ENCODE data around the gene ISYNA1. TPM values are rescaled to one million over a fixed set of nuclear protein-coding genes. Genes with fewer than 3 reads are reported as not detected.
A peak's percentile ranks its signal among the peaks of the same experiment; 100 is the strongest.

ISYNA1 gene
- total and polyA plus RNA-seq, 2 of the 8 experiments (the other 6 are each of a cell fraction or from before 2014, with no cell fraction given): 207 to 264 TPM

DNA sequence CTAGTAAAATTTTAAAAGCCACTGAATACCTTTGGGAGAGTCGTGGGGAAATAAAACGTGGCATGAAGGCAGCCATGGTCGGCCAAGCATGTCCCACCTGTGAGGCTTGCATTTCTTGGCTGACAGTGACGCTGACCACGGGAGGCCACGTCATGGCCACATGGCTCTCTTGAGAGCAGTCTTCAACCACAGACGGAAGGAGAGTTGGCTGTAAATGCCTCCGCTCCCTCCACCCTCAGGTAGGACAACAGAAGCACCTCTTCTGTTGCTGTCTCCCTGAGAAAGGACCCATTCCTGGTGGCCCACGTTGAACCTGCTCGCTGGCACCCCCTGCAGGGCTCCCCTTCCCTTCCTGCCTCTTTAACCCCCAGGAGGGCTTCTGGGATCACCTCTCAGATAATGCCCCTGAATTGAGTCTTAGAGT, 29.9 kb downstream of the ISYNA1 start:
- POLR2A ChIA-PET (ENCODE audit: partially characterized antibody): no interaction called here
- no peak for FAIRE-seq
- TF ChIP-seq PHF8 (conservative IDR thresholded peaks at IDR 0.05; ENCODE audit: low read depth, low read length) (no peak), RAD21 (IDR thresholded peaks at IDR 0.05 in 1 of 2, conservative IDR thresholded peaks at IDR 0.05 in 1 of 2; ENCODE audit: low read depth in 2 of 2, low read length in 2 of 2) (peak; percentile 62 to 69), RXRA (IDR thresholded peaks at IDR 0.05; ENCODE audit: insufficient read depth, low read depth, low read length) (no peak), KDM1A (IDR thresholded peaks at IDR 0.05; ENCODE audit: borderline replicate concordance, low read length) (no peak), TAF7 (optimal IDR thresholded peaks at IDR 0.05; ENCODE audit: borderline replicate concordance, low read depth, low read length) (no peak), CHD1 (IDR thresholded peaks at IDR 0.05; ENCODE audit: low read depth, low read length) (no peak), MAFK (IDR thresholded peaks at IDR 0.05; ENCODE audit: low read depth, low read length) (no peak), MAX (IDR thresholded peaks at IDR 0.05) (0 out of 2 replicates have a peak, but pooled peaks have one; percentile 14), SIX5 (IDR thresholded peaks at IDR 0.05; ENCODE audit: low read depth, low read length) (no peak), HDAC6 (IDR thresholded peaks at IDR 0.05; ENCODE audit: low read depth, low read length) (no peak)
- TF ChIP-seq, protein P1, sequence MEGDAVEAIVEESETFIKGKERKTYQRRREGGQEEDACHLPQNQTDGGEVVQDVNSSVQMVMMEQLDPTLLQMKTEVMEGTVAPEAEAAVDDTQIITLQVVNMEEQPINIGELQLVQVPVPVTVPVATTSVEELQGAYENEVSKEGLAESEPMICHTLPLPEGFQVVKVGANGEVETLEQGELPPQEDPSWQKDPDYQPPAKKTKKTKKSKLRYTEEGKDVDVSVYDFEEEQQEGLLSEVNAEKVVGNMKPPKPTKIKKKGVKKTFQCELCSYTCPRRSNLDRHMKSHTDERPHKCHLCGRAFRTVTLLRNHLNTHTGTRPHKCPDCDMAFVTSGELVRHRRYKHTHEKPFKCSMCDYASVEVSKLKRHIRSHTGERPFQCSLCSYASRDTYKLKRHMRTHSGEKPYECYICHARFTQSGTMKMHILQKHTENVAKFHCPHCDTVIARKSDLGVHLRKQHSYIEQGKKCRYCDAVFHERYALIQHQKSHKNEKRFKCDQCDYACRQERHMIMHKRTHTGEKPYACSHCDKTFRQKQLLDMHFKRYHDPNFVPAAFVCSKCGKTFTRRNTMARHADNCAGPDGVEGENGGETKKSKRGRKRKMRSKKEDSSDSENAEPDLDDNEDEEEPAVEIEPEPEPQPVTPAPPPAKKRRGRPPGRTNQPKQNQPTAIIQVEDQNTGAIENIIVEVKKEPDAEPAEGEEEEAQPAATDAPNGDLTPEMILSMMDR (IDR thresholded peaks at IDR 0.05; ENCODE audit: control extremely low read depth in 1 of 3, insufficient read depth in 1 of 3, low read depth in 1 of 3, low read length in 3 of 3): peak; percentile 63 to 82 (median 72)

More for the DNA sequence above, 29.9 kb downstream of the ISYNA1 start:
- Histone ChIP-seq H3K27me3 (replicated peaks in 1 of 4; ENCODE audit: control insufficient read depth in 3 of 4, extremely low read depth in 1 of 4, insufficient read depth in 3 of 4, low read length in 3 of 4) (no peaks in the 10 kb centered on the region), H3K4me1 (replicated peaks in 1 of 4; ENCODE audit: control insufficient read depth in 3 of 4, insufficient read depth in 4 of 4, low read length in 3 of 4) (no peaks in the 10 kb centered on the region), H4K8ac (ENCODE audit: extremely low read depth, insufficient read depth, low read length) (no peak overlapping the region), H3K18ac (ENCODE audit: extremely low read depth, low read length) (no peak overlapping the region), H3K27ac (ENCODE audit: low read depth, low read length) (no peak overlapping the region), H3K4me2 (ENCODE audit: insufficient read depth in 1 of 2, low read depth in 2 of 2, low read length in 2 of 2) (no peak overlapping the region), H2AFZ (ENCODE audit: low read length) (no peak overlapping the region), H4K5ac (ENCODE audit: insufficient read length, low read depth, low read length) (no peak overlapping the region), H2BK120ac (replicated peaks; ENCODE audit: low read depth, low read length) (no peak overlapping the region), H3K14ac (ENCODE audit: insufficient read length) (no peak overlapping the region), H3K4ac (replicated peaks; ENCODE audit: insufficient read length, low read depth, low read length) (no peak overlapping the region), H3K9me3 (ENCODE audit: insufficient read depth in 2 of 2, low read depth in 1 of 2, low read length in 1 of 2) (no peaks in the 10 kb centered on the region), H3K9ac (replicated peaks in 1 of 4; ENCODE audit: extremely low read depth in 1 of 4, low read depth in 3 of 4, low read length in 3 of 4) (no peak overlapping the region), H4K91ac (replicated peaks; ENCODE audit: insufficient read length, low read length) (peak overlapping the region; percentile 45), H2BK12ac (ENCODE audit: low read depth, low read length) (peak overlapping the region; percentile 95; the same call in 1 of the 2 replicates), H4K20me1 (replicated peaks in 1 of 2; ENCODE audit: control insufficient read depth in 1 of 2, insufficient read depth in 2 of 2, low read length in 2 of 2) (no peaks in the 10 kb centered on the region), H2AK5ac (ENCODE audit: low read depth, low read length) (no peak overlapping the region), H2BK15ac (ENCODE audit: low read length) (peak overlapping the region; percentile 23; the same call in 1 of the 2 replicates), H2BK20ac (ENCODE audit: low read length) (no peak overlapping the region), H3K36me3 (ENCODE audit: control insufficient read depth in 2 of 4, insufficient read depth in 4 of 4, low read length in 3 of 4) (no peaks in the 10 kb centered on the region), H3K56ac (replicated peaks; ENCODE audit: insufficient read length, low read depth, low read length) (no peak overlapping the region), H3K4me3 (ENCODE audit: extremely low read depth in 1 of 4, insufficient read depth in 2 of 4, low read depth in 3 of 4, low read length in 4 of 4) (no peak overlapping the region), H3K79me1 (ENCODE audit: low read depth, low read length) (no peaks in the 10 kb centered on the region), H3K23me2 (ENCODE audit: low read depth, low read length) (no peaks in the 10 kb centered on the region), H2BK5ac (ENCODE audit: low read depth, low read length) (no peak overlapping the region), H3K79me2 (ENCODE audit: control insufficient read depth in 1 of 2, insufficient read depth in 2 of 2, low read length in 2 of 2) (no peaks in the 10 kb centered on the region), H3K23ac (ENCODE audit: insufficient read length) (no peak overlapping the region)
- DNase-seq (ENCODE audit: low read depth in 1 of 2, low spot score in 2 of 2): peak in 1 of 2 experiments; percentile 86
- WGBS, 2 experiments (ENCODE audit: extremely low coverage in 1 of 2, insufficient coverage in 1 of 2, insufficient read length in 1 of 2, insufficient replicate concordance in 2 of 2, low coverage in 1 of 2, low lambda C conversion rate in 2 of 2, missing lambda C conversion rate in 1 of 2): 73% methylated on average over 10 of the region's 10 CpGs; no CpG with 5 or more reads in 1 of the 2 experiments
- CTCF ChIA-PET (ENCODE audit: partially characterized antibody): interaction anchor here (1.0 to 12.8 kb wide), 5 partner anchors 19 to 128 kb away, joined by 4 to 174 read pairs (median 4); partner anchors contain the start of gene GDF15
